GM21786 (cell line): ENCODE measurements around the gene SMPDL3A.

Experiments
- ATAC-seq: cut with Tn5 transposase; IDR thresholded peaks from one replicate; pipeline ENCODE4 v1.9.1; 2021; ENCODE audit not compliant: unreplicated experiment

The SMPDL3A gene

GRCh38 chr6:122775975-122776374 lies 13.1 kb upstream of the SMPDL3A start:
- no peak for ATAC-seq

DNA sequence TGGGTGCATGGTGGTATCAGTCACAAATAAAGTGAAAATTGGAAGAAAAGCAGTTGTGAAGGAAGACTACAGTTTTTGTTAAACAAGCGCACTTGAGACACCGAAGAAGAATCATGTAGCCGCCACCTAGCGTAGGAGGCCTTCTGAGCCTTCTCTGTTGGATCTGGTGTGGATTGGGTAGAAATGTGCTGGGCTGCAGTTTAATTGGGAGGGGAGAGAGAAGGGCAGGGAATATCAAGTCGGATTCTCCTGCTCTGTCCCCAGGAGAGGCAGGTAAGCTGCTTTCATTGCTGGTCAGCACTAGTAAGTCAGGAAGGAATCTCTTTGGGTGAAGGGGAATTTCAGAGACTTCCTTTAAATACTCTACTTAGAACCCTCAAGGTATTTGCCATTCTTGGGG lies 10.8 kb upstream of the SMPDL3A start:
- ATAC-seq, result no peak

- ATAC-seq, result no peak
Observed at GRCh38 chr6:122778985-122779661, 9.9 kb upstream of the SMPDL3A start.

GRCh38 chr6:122779667-122780066 lies 9.4 kb upstream of the SMPDL3A start, which contains the start of gene FABP7:
FABP7 (plus strand) TSS chr6:122779716; CDS start chr6:122779795, 79 bp downstream.
- no peak for ATAC-seq

DNA sequence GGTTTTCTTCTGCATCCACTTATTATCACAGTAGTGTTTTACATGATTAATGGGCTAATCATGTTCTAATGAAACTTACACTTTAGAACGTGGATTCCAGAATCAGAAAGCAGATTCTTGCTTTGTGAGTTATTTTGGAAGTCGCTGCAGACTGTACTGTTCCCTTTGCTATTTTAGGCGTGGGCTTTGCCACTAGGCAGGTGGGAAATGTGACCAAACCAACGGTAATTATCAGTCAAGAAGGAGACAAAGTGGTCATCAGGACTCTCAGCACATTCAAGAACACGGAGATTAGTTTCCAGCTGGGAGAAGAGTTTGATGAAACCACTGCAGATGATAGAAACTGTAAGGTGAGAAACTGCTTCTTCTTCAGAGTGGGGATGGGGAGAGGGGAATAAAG lies 8.9 kb upstream of the SMPDL3A start:
- no peak for ATAC-seq

DNA sequence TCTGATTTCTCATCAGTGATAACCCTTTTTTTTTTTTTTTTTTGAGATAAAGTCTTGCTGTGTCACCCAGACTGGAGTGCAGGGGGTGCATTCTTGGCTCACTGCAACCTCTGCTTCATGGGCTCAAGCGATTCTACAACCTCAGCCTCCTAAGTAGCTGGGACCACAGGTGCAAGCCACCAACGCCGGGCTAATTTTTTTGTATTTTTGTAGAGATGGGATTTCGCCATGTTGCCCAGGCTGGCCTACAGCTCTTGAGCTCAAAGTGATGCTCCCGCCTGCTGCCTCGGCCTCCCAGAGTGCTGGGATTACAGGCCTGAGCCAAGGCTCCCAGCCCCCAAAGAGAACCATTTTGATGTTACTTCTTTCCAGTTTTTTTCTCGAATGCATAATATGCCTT lies 7.3 kb upstream of the SMPDL3A start:
- no peak for ATAC-seq

GRCh38 chr6:122783401-122783800 lies 5.7 kb upstream of the SMPDL3A start:
- no peak for ATAC-seq

DNA sequence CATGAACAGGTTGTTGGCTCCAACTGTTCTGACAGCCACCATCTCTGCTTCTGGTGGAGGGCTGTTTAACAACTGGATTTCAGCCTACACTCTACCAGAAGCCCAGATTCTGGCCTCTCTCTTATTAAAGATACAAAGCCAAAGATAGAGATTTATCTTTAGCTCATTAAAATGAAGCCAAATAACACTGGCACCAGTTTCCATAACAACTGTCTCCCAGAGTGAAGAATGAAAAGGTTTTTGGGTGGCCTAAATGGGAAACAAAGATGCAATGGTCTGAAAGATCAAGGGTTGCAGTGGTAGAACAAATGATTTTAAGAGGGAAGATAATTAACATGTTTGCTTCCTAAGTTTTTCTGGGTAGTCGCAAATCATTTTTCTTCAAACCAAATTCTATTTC lies 3.2 kb upstream of the SMPDL3A start:
- no peak for ATAC-seq

- no peak for ATAC-seq
Observed at GRCh38 chr6:122787721-122788120, 1.3 kb upstream of the SMPDL3A start.

DNA sequence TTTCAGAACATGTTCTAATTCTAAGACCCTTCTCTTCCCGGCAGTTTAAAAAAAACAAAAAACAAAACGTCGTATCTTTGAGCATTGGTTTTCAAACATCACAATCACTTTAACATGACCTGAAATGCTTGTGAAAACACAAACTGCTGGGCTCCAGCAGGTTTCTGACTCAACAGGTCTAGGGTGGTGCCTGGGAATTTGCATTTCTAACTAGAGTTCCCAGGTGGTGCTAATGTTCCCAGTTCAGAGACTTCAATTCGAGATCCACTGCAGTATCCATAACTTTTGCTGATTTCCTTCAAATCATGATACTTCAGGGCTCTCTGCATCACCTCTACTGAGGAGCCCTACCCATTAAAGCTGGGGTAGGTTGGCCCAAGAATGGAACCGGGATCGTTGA lies 850 bp upstream of the SMPDL3A start:
- ATAC-seq, result no peak

DNA sequence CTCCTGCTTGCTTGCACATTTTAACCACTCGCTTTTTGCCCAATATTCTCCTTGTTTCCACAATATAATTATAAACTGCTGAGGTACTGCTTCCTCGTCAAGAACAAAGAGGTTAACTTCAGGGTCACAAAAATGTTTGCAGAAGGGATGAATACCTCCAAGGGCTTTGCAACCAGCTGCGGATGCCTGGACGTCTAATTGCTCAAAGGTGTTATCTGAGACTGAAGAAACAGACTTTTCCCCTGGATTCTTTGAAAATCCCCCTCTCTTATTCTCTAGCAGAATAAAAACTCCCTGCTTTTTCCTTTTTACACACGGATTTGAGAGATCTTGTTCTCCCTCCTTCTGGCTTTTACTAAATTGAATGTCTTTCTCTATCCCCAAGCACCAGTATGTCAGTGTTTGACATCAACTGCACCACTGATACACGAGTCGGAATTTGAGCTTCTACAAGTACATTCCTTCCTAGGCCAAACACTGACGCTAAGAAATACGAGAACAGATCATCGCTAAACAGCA lies 336 bp upstream of the SMPDL3A start:
- no peak for ATAC-seq

DNA sequence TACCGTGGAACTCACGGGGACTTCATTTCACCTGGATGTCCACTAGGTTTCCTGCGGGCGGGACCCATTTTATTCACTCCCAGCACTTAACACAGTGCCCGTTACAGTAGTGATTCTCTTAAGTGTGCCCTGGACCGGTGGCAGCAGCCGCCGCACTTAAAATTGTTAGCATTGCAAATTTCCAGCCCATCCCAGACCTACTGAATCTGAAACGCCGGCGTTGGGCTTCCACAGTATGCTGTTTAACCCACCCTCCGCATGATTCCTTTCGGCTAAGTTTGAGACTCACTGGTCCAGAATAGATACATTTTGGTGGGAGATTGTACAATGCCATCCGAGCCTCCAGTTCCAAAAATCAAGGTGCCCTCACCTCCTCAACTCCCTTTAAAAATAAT lies 967 bp downstream of the SMPDL3A start:
- ATAC-seq, result no peak

DNA sequence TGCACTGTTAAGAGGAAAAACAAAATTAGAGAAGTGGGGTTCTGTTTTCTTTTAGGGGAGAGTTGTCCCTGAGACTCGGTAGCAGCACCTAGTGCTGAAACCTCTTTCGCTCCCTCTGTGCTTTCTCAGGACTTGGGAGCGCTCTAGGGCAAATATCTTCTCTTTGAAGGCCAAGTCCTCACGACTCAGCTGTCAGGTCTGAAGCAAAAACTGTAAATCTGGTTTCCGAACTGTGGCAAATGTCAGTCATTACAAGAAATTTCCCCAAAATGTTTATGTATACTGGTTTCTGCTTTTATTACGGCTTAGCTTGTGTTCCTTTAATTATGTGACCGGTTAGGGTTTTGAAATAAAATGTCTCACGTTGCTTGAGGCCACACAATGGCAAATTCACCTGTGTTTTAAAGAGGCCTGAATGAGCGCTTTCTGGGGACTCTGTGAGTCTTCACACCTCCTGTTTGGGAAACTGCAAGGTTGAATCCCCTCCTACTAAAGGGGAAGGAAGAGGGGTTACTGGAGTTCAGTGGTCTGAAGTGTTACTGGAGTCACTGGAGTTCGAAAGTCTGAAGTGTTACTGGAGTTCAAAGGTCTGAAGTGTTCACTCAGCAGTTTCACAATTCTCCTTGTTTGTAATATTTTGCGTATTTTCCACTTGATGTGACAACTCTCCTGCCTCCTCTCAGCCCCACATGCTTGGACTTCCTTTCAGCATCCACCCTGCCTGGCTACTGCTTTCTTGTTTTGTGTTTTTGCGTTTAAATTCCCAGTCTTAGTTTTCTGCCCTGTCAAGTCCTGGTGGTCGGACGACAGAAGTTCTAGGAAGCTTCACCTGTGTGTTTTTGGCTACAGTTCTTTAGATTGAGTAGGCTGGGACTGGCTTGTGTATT lies 1.6 kb downstream of the SMPDL3A start:
- ATAC-seq, result no peak

DNA sequence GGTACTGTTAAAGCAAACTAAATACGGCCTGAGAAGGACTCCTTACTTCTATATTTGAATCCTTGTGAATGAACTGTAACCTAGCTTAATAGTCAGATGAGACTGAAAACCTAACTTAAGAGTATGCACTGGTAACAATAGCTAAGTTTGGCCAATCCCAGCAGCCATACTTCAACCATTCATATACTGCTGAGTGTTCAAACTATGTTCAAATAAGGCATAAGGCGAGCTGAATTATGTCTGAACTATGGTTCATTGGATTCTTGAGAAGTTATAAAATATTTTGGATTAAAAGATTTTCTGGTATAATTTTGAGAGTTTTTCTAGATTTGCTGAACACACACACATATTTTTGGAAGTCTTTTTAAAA lies 2.2 kb downstream of the SMPDL3A start:
- ATAC-seq, result no peak

- no peak for ATAC-seq
Observed at GRCh38 chr6:122792766-122793165, 3.7 kb downstream of the SMPDL3A start.

- ATAC-seq, result no peak
Observed at GRCh38 chr6:122797537-122797936, 8.5 kb downstream of the SMPDL3A start.

- ATAC-seq, result peak; percentile 87
Observed at GRCh38 chr6:122798099-122798641, 9.1 kb downstream of the SMPDL3A start.

GRCh38 chr6:122799140-122799745 lies 10.2 kb downstream of the SMPDL3A start:
- ATAC-seq, result no peak

- ATAC-seq, result no peak
Observed at GRCh38 chr6:122799916-122800686, 11.0 kb downstream of the SMPDL3A start.

GRCh38 chr6:122800906-122801305 lies 11.8 kb downstream of the SMPDL3A start:
- no peak for ATAC-seq

DNA sequence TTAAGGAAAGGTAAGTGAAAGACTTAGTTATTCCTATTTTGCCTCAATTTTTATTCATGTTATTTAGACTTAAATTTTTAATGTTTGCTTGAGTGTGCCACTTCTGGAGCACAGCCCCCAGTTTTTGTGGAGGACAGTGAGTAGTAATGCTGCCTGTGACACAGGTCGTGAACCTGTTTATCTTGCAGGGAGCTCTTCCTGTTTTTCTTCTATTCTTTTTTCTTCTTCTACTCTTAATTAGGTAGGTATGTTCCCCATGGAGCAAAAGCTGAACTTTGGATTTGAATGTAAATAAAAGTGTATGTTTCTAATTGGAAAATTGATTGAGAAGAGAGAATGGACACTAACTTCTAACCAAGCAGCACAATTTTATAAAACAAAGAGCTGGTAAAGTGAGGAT lies 12.3 kb downstream of the SMPDL3A start:
- ATAC-seq, result no peak
